A549 treated with CORT108297 at 1 μM for 4 hours (cell line): ENCODE measurements around the gene IQCF5. TPM values are rescaled to one million over a fixed set of nuclear protein-coding genes. Genes with fewer than 3 reads are reported as not detected.

ENCODE experiments used
- total RNA-seq: library from RNA; stranded (reverse); fragments of 200-300 nt; extraction: Qiagen RNA extraction; gene quantifications from 5 replicates; pipeline ENCODE4 v1.2.3, GENCODE V29; 2022

The IQCF5 gene
- total RNA-seq, result not detected in 5 replicates

DNA sequence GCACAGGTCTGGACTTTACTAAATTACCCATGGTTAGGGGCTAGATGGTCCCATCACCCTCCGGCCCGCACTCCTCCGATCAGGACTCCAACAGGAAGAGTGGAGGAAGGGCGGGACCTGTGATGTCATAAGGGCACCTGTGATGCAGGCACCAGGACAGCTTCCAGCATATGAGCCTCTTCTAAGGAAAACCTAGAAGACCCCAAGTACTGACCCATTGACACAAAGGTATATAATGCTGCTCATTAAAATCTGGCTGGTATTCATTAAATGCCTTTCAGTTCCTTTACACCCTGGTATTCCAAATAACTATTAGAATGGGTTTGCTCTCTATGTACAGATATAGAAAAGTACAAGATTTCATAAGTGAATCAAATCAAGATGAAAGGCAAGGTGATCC lies at the start of gene IQCF5:
TSS of gene IQCF5 (minus strand) at position 101 of the 400 bp plus-strand sequence. CDS start at position 31, 70 bp downstream.

GRCh38 chr3:51860703-51861665 lies 14.4 kb downstream of the IQCF5 start, which contains the start of gene IQCF2:
IQCF2 (plus strand) TSS chr3:51861615; CDS start chr3:51861667, 52 bp downstream.

Other genes starting within 250 kb of the IQCF5 start
- gene TEX264, start 204.3 kb downstream of the IQCF5 start, total RNA-seq, result 55.7 to 70.3 TPM (median 69.0 TPM) in 5 replicates
- 0.01 to 0.05 TPM (median 0.03 TPM) in 4 of 5 replicates, not detected in the other for gene GRM2, start 168.5 kb downstream of the IQCF5 start, total RNA-seq
- not detected in 5 replicates for gene IQCF6, start 96.4 kb downstream of the IQCF5 start, total RNA-seq
- gene IQCF2, start 14.0 kb downstream of the IQCF5 start, total RNA-seq, result not detected in 5 replicates
- gene IQCF1, start 27.8 kb upstream of the IQCF5 start, total RNA-seq, result 0.20 TPM in 1 of 5 replicates, not detected in the others
- 38.5 to 53.0 TPM (median 51.1 TPM) in 5 replicates for gene RRP9, start 66.3 kb upstream of the IQCF5 start, total RNA-seq
- 9.9 to 10.8 TPM (median 10.6 TPM) in 5 replicates for gene PARP3, start 66.8 kb upstream of the IQCF5 start, total RNA-seq
- gene GPR62, start 79.8 kb upstream of the IQCF5 start, total RNA-seq, result not detected in 5 replicates
- 10.8 to 15.6 TPM (median 14.3 TPM) in 5 replicates for gene PCBP4, start 91.9 kb upstream of the IQCF5 start, total RNA-seq
- gene ABHD14B, start 98.4 kb upstream of the IQCF5 start, total RNA-seq, result 25.4 to 35.6 TPM (median 35.3 TPM) in 5 replicates
- gene ABHD14A, start 99.5 kb upstream of the IQCF5 start, total RNA-seq, result 13.2 to 16.8 TPM (median 15.4 TPM) in 5 replicates
- gene ACY1, start 107.9 kb upstream of the IQCF5 start, total RNA-seq, result 20.9 to 28.2 TPM (median 26.8 TPM) in 5 replicates
- gene RPL29, start 120.3 kb upstream of the IQCF5 start, total RNA-seq, result 1,305 to 1,473 TPM (median 1,350 TPM) in 5 replicates
- gene DUSP7, start 181.0 kb upstream of the IQCF5 start, total RNA-seq, result 14.8 to 17.7 TPM (median 16.2 TPM) in 5 replicates